ENCODE results near the gene ZNF75A. TPM values are rescaled to one million over a fixed set of nuclear protein-coding genes. Genes with fewer than 3 reads are reported as not detected.

Gene ZNF75A
- total RNA-seq, 1 donor from 2014 or later = 23.5 TPM

GRCh38 chr16:3285131-3285530 is 20.2 kb upstream of the ZNF75A start:
- Histone ChIP-seq H3K9me3 (ENCODE audit: control insufficient read depth in 3 of 3, low read length in 3 of 3) (peaks cover 14 to 16% (median 15%) of the 10 kb centered on the region in 3 donors), H3K4me1 (ENCODE audit: control insufficient read depth in 3 of 3, insufficient read depth in 3 of 3, low read length in 3 of 3) (peaks cover 17 to 35% (median 25%) of the 10 kb centered on the region in 3 donors), H3K27ac (ENCODE audit: low read depth, low read length) (no peak overlapping the region), H3K36me3 (ENCODE audit: control insufficient read depth in 3 of 3, insufficient read depth in 3 of 3, low read length in 3 of 3) (peaks cover 41 to 44% (median 43%) of the 10 kb centered on the region in 3 donors), H3K4me3 (ENCODE audit: low read length in 3 of 3) (peak overlapping the region; percentile 93 to 99 (median 94)), H3K9ac (ENCODE audit: low read depth in 1 of 3, low read length in 3 of 3) (no peak overlapping the region), H3K27me3 (ENCODE audit: control insufficient read depth in 3 of 3, insufficient read depth in 3 of 3, low read length in 3 of 3) (no peaks in the 10 kb centered on the region)

DNA sequence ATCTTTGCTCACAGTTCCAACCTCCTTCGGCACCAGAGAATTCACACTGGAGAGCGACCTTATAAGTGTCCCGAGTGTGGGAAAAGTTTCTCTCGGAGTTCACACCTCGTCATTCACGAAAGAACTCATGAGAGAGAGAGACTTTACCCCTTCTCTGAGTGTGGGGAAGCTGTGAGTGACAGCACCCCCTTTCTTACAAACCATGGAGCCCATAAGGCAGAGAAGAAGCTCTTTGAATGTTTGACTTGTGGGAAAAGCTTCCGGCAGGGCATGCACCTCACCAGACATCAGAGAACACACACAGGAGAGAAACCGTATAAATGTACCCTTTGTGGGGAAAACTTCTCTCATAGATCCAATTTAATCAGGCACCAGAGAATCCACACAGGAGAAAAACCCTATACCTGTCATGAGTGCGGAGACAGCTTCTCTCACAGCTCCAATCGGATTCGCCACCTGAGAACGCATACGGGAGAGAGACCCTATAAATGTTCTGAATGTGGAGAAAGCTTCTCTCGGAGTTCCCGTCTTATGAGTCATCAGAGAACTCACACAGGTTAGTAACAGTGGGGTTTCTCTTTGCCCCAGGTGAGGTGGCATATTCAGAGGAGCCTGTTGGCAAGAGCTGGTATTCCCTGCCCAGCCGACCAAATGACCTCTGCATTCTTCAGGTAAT is 15.2 kb upstream of the ZNF75A start:
- Histone ChIP-seq H3K9ac (ENCODE audit: low read depth in 1 of 3, low read length in 3 of 3) (no peak overlapping the region), H3K27ac (ENCODE audit: low read depth, low read length) (no peak overlapping the region), H3K4me1 (ENCODE audit: control insufficient read depth in 3 of 3, insufficient read depth in 3 of 3, low read length in 3 of 3) (peaks cover 2 to 12% (median 6%) of the 10 kb centered on the region in 3 donors), H3K36me3 (ENCODE audit: control insufficient read depth in 3 of 3, insufficient read depth in 3 of 3, low read length in 3 of 3) (peaks cover 61 to 76% (median 76%) of the 10 kb centered on the region in 3 donors), H3K4me3 (ENCODE audit: low read length in 3 of 3) (peak overlapping the region in 2 of 3 donors; percentile 25 to 54), H3K9me3 (ENCODE audit: control insufficient read depth in 3 of 3, low read length in 3 of 3) (peaks cover 30 to 47% (median 46%) of the 10 kb centered on the region in 3 donors), H3K27me3 (ENCODE audit: control insufficient read depth in 3 of 3, insufficient read depth in 3 of 3, low read length in 3 of 3) (no peaks in the 10 kb centered on the region)

DNA sequence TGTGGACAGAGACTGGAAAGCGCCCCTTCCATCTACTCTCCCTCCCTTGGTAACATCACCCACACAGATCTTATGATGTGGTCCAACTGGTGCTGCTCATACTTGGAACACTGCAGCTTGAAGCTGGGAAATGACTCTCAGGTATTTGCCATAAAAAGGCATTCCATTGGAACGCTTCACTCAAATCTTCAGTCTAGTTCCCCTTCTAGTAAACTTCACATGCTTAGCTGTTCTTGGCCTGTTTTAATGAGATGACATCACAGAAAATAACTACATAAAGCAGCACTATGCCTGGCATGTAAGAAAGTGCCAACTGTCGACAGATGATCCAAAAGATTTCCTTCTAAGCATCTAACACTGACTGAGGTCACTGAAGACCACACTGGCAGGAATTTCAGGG is 12.7 kb upstream of the ZNF75A start:
- peaks cover 30 to 52% (median 50%) of the 10 kb centered on the region in 3 donors for H3K9me3 ChIP-seq (ENCODE audit: control insufficient read depth in 3 of 3, low read length in 3 of 3)
- H3K27me3 ChIP-seq (ENCODE audit: control insufficient read depth in 3 of 3, insufficient read depth in 3 of 3, low read length in 3 of 3) = no peaks in the 10 kb centered on the region
- H3K4me3 ChIP-seq (ENCODE audit: low read length in 3 of 3) = peak overlapping the region in 2 of 3 donors; percentile 23 to 25
- H3K27ac ChIP-seq (ENCODE audit: low read depth, low read length) = no peak overlapping the region
- H3K4me1 ChIP-seq (ENCODE audit: control insufficient read depth in 3 of 3, insufficient read depth in 3 of 3, low read length in 3 of 3) = no peaks in the 10 kb centered on the region
- no peak overlapping the region for H3K9ac ChIP-seq (ENCODE audit: low read depth in 1 of 3, low read length in 3 of 3)
- H3K36me3 ChIP-seq (ENCODE audit: control insufficient read depth in 3 of 3, insufficient read depth in 3 of 3, low read length in 3 of 3) = peaks cover 45 to 54% (median 53%) of the 10 kb centered on the region in 3 donors

GRCh38 chr16:3295209-3295608 is 10.1 kb upstream of the ZNF75A start:
- Histone ChIP-seq H3K4me1 (ENCODE audit: control insufficient read depth in 3 of 3, insufficient read depth in 3 of 3, low read length in 3 of 3) (no peaks in the 10 kb centered on the region), H3K4me3 (ENCODE audit: low read length in 3 of 3) (no peak overlapping the region)

GRCh38 chr16:3295783-3296182 is 9.5 kb upstream of the ZNF75A start:
- Histone ChIP-seq H3K27me3 (ENCODE audit: control insufficient read depth in 3 of 3, insufficient read depth in 3 of 3, low read length in 3 of 3) (no peaks in the 10 kb centered on the region), H3K4me1 (ENCODE audit: control insufficient read depth in 3 of 3, insufficient read depth in 3 of 3, low read length in 3 of 3) (no peaks in the 10 kb centered on the region), H3K4me3 (ENCODE audit: low read length in 3 of 3) (no peak overlapping the region), H3K36me3 (ENCODE audit: control insufficient read depth in 3 of 3, insufficient read depth in 3 of 3, low read length in 3 of 3) (peaks cover 29 to 43% (median 42%) of the 10 kb centered on the region in 3 donors), H3K27ac (ENCODE audit: low read depth, low read length) (no peak overlapping the region), H3K9me3 (ENCODE audit: control insufficient read depth in 3 of 3, low read length in 3 of 3) (peaks cover 10 to 36% (median 32%) of the 10 kb centered on the region in 3 donors), H3K9ac (ENCODE audit: low read depth in 1 of 3, low read length in 3 of 3) (no peak overlapping the region)

More at GRCh38 chr16:3295209-3295608, 10.1 kb upstream of the ZNF75A start:
- Histone ChIP-seq H3K27me3 (ENCODE audit: control insufficient read depth in 3 of 3, insufficient read depth in 3 of 3, low read length in 3 of 3) (no peaks in the 10 kb centered on the region), H3K9ac (ENCODE audit: low read depth in 1 of 3, low read length in 3 of 3) (no peak overlapping the region), H3K36me3 (ENCODE audit: control insufficient read depth in 3 of 3, insufficient read depth in 3 of 3, low read length in 3 of 3) (peaks cover 31 to 44% (median 44%) of the 10 kb centered on the region in 3 donors), H3K27ac (ENCODE audit: low read depth, low read length) (no peak overlapping the region), H3K9me3 (ENCODE audit: control insufficient read depth in 3 of 3, low read length in 3 of 3) (peaks cover 13 to 41% (median 38%) of the 10 kb centered on the region in 3 donors)

GRCh38 chr16:3304370-3304769 is 927 bp upstream of the ZNF75A start:
- Histone ChIP-seq H3K4me1 (ENCODE audit: control insufficient read depth in 3 of 3, insufficient read depth in 3 of 3, low read length in 3 of 3) (peaks cover 5 to 18% (median 14%) of the 10 kb centered on the region in 3 donors), H3K9me3 (ENCODE audit: control insufficient read depth in 3 of 3, low read length in 3 of 3) (peaks cover 7 to 15% (median 8%) of the 10 kb centered on the region in 3 donors), H3K36me3 (ENCODE audit: control insufficient read depth in 3 of 3, insufficient read depth in 3 of 3, low read length in 3 of 3) (peaks cover 31 to 38% (median 34%) of the 10 kb centered on the region in 3 donors), H3K4me3 (ENCODE audit: low read length in 3 of 3) (peak overlapping the region; percentile 91 to 95 (median 94)), H3K9ac (ENCODE audit: low read depth in 1 of 3, low read length in 3 of 3) (peak overlapping the region; percentile 91 to 95 (median 91)), H3K27me3 (ENCODE audit: control insufficient read depth in 3 of 3, insufficient read depth in 3 of 3, low read length in 3 of 3) (no peaks in the 10 kb centered on the region), H3K27ac (ENCODE audit: low read depth, low read length) (peak overlapping the region; percentile 88)

DNA sequence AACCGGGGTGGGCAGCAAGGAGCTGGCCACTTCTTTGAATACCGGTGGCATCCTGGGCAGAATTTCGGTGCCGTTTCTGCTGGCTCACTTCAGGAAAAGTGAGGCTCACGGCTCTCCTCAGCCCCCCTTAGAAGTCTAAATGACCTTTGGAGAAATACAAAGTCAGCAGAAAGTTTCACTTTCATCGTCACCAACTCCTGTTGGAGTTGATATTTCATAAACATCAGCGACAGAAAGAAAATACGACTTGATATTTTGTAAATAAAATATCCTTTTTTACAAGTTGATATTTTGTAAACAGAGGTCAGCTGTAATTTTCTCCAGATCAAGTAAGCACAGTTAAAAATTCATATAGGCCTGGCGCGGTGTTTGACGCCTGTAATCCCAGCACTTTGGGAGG is 781 bp downstream of the ZNF75A start:
- Histone ChIP-seq H3K9me3 (ENCODE audit: control insufficient read depth in 3 of 3, low read length in 3 of 3) (peaks cover 6 to 15% (median 8%) of the 10 kb centered on the region in 3 donors), H3K27ac (ENCODE audit: low read depth, low read length) (peak overlapping the region; percentile 88), H3K27me3 (ENCODE audit: control insufficient read depth in 3 of 3, insufficient read depth in 3 of 3, low read length in 3 of 3) (no peaks in the 10 kb centered on the region), H3K36me3 (ENCODE audit: control insufficient read depth in 3 of 3, insufficient read depth in 3 of 3, low read length in 3 of 3) (peaks cover 30 to 32% (median 31%) of the 10 kb centered on the region in 3 donors), H3K4me1 (ENCODE audit: control insufficient read depth in 3 of 3, insufficient read depth in 3 of 3, low read length in 3 of 3) (peaks cover 5 to 18% (median 14%) of the 10 kb centered on the region in 3 donors), H3K4me3 (ENCODE audit: low read length in 3 of 3) (peak overlapping the region; percentile 91 to 95 (median 94)), H3K9ac (ENCODE audit: low read depth in 1 of 3, low read length in 3 of 3) (peak overlapping the region; percentile 91 to 95 (median 91))

- Histone ChIP-seq H3K36me3 (ENCODE audit: control insufficient read depth in 3 of 3, insufficient read depth in 3 of 3, low read length in 3 of 3) (peaks cover 55 to 62% (median 61%) of the 10 kb centered on the region in 3 donors), H3K4me1 (ENCODE audit: control insufficient read depth in 3 of 3, insufficient read depth in 3 of 3, low read length in 3 of 3) (peaks cover 2 to 6% (median 2%) of the 10 kb centered on the region in 3 donors), H3K9me3 (ENCODE audit: control insufficient read depth in 3 of 3, low read length in 3 of 3) (peaks cover 36 to 52% (median 40%) of the 10 kb centered on the region in 3 donors), H3K9ac (ENCODE audit: low read depth in 1 of 3, low read length in 3 of 3) (no peak overlapping the region), H3K27me3 (ENCODE audit: control insufficient read depth in 3 of 3, insufficient read depth in 3 of 3, low read length in 3 of 3) (no peaks in the 10 kb centered on the region), H3K27ac (ENCODE audit: low read depth, low read length) (no peak overlapping the region), H3K4me3 (ENCODE audit: low read length in 3 of 3) (no peak overlapping the region)
These were observed 6.2 kb downstream of the ZNF75A start for GRCh38 chr16:3311496-3311895.

GRCh38 chr16:3317315-3317999 is 12.2 kb downstream of the ZNF75A start:
- Histone ChIP-seq H3K36me3 (ENCODE audit: control insufficient read depth in 3 of 3, insufficient read depth in 3 of 3, low read length in 3 of 3) (peaks cover 45 to 59% (median 55%) of the 10 kb centered on the region in 3 donors), H3K27me3 (ENCODE audit: control insufficient read depth in 3 of 3, insufficient read depth in 3 of 3, low read length in 3 of 3) (no peaks in the 10 kb centered on the region), H3K9me3 (ENCODE audit: control insufficient read depth in 3 of 3, low read length in 3 of 3) (peaks cover 58 to 83% (median 60%) of the 10 kb centered on the region in 3 donors)

More at GRCh38 chr16:3317315-3317999, 12.2 kb downstream of the ZNF75A start:
- H3K27ac ChIP-seq (ENCODE audit: low read depth, low read length) = no peak overlapping the region
- no peaks in the 10 kb centered on the region for H3K4me1 ChIP-seq (ENCODE audit: control insufficient read depth in 3 of 3, insufficient read depth in 3 of 3, low read length in 3 of 3)
- H3K9ac ChIP-seq (ENCODE audit: low read depth in 1 of 3, low read length in 3 of 3) = no peak overlapping the region
- H3K4me3 ChIP-seq (ENCODE audit: low read length in 3 of 3) = peak overlapping the region in 2 of 3 donors; percentile 8 to 52
